Central memory CD8-positive, alpha-beta T cell (primary cell): ENCODE data around the gene MSANTD1.

Experiments
- ATAC-seq: fragments of 150-1000 bp; cut with Tn5 transposase; replicated peaks from 2 replicates; pipeline ENCODE4 v1.10.0; 2022; ENCODE audit warnings: mild to moderate bottlenecking, moderate FRiP score, moderate number of reproducible peaks; ENCODE audit not compliant: poor library complexity, severe bottlenecking; ENCODE audit errors: extremely low read depth
- DNase-seq, 2 donors: peaks; one replicate each; pipeline ENCODE4 v3.0.0; 2021; ENCODE audit warnings: low spot score in 2 of 2
- H3K27ac Mint-ChIP-seq: one replicate; pipeline ENCODE4 v1.8.0; 2022; ENCODE audit warnings: low read depth, mild to moderate bottlenecking, moderate library complexity, mixed read lengths
- H3K27me3 Mint-ChIP-seq: one replicate; pipeline ENCODE4 v1.8.0; 2022; ENCODE audit warnings: mixed read lengths
- H3K36me3 Mint-ChIP-seq: one replicate; pipeline ENCODE4 v1.8.0; 2022; ENCODE audit warnings: mild to moderate bottlenecking, moderate library complexity, mixed read lengths; ENCODE audit not compliant: insufficient read depth
- H3K4me1 Mint-ChIP-seq: one replicate; pipeline ENCODE4 v1.8.0; 2022; ENCODE audit warnings: mixed read lengths
- H3K4me3 Mint-ChIP-seq: one replicate; pipeline ENCODE4 v1.8.0; 2022; ENCODE audit warnings: mild to moderate bottlenecking, moderate library complexity, mixed read lengths
- H3K9me3 Mint-ChIP-seq: one replicate; pipeline ENCODE4 v1.8.0; 2022; ENCODE audit warnings: mixed read lengths

Gene MSANTD1

GRCh38 chr4:3229964-3230363 lies 19.0 kb upstream of the MSANTD1 start:
- DNase-seq = no peak
- H3K27ac Mint-ChIP-seq = no peak overlapping the region
- ATAC-seq = no peak
- peaks cover 33% of the 10 kb centered on the region for H3K36me3 Mint-ChIP-seq
- H3K9me3 Mint-ChIP-seq = no peaks in the 10 kb centered on the region
- H3K4me1 Mint-ChIP-seq = peaks cover 6% of the 10 kb centered on the region
- no peaks in the 10 kb centered on the region for H3K27me3 Mint-ChIP-seq
- no peak overlapping the region for H3K4me3 Mint-ChIP-seq

GRCh38 chr4:3231471-3231870 lies 17.5 kb upstream of the MSANTD1 start:
- Mint-ChIP-seq H3K9me3 (no peaks in the 10 kb centered on the region), H3K36me3 (peaks cover 30% of the 10 kb centered on the region), H3K4me1 (peaks cover 6% of the 10 kb centered on the region), H3K27ac (no peak overlapping the region), H3K27me3 (no peaks in the 10 kb centered on the region), H3K4me3 (no peak overlapping the region)
- DNase-seq (no peak), ATAC-seq (no peak)

GRCh38 chr4:3232001-3232400 lies 17.0 kb upstream of the MSANTD1 start:
- Mint-ChIP-seq H3K27me3 (no peaks in the 10 kb centered on the region), H3K4me1 (peaks cover 6% of the 10 kb centered on the region), H3K4me3 (no peak overlapping the region), H3K9me3 (no peaks in the 10 kb centered on the region), H3K36me3 (peaks cover 28% of the 10 kb centered on the region), H3K27ac (no peak overlapping the region)
- DNase-seq (no peak), ATAC-seq (no peak)

- peaks cover 33% of the 10 kb centered on the region for H3K36me3 Mint-ChIP-seq
- no peaks in the 10 kb centered on the region for H3K9me3 Mint-ChIP-seq
- no peaks in the 10 kb centered on the region for H3K27me3 Mint-ChIP-seq
- H3K4me1 Mint-ChIP-seq = peaks cover 6% of the 10 kb centered on the region
- no peak for ATAC-seq
- no peak for DNase-seq
- H3K4me3 Mint-ChIP-seq = no peak overlapping the region
- no peak overlapping the region for H3K27ac Mint-ChIP-seq
Observed at GRCh38 chr4:3232871-3233271, 16.1 kb upstream of the MSANTD1 start.

- no peak for ATAC-seq
- DNase-seq = no peak
- H3K27me3 Mint-ChIP-seq = no peaks in the 10 kb centered on the region
- H3K27ac Mint-ChIP-seq = no peak overlapping the region
- no peak overlapping the region for H3K4me3 Mint-ChIP-seq
- H3K9me3 Mint-ChIP-seq = no peaks in the 10 kb centered on the region
- peaks cover 6% of the 10 kb centered on the region for H3K4me1 Mint-ChIP-seq
- H3K36me3 Mint-ChIP-seq = peaks cover 34% of the 10 kb centered on the region
Observed at GRCh38 chr4:3233391-3234071, 15.4 kb upstream of the MSANTD1 start.

GRCh38 chr4:3234171-3235029 lies 14.6 kb upstream of the MSANTD1 start:
- Mint-ChIP-seq H3K36me3 (peaks cover 32% of the 10 kb centered on the region), H3K4me3 (no peak overlapping the region), H3K27ac (no peak overlapping the region), H3K9me3 (no peaks in the 10 kb centered on the region), H3K27me3 (no peaks in the 10 kb centered on the region), H3K4me1 (peaks cover 6% of the 10 kb centered on the region)
- DNase-seq (no peak), ATAC-seq (no peak)

- DNase-seq = no peak
- Mint-ChIP-seq H3K9me3 (no peaks in the 10 kb centered on the region), H3K27me3 (no peaks in the 10 kb centered on the region), H3K4me1 (peaks cover 6% of the 10 kb centered on the region), H3K27ac (no peak overlapping the region), H3K4me3 (no peak overlapping the region), H3K36me3 (peaks cover 30% of the 10 kb centered on the region)
- ATAC-seq = no peak
Observed at GRCh38 chr4:3235030-3235345, 14.0 kb upstream of the MSANTD1 start.

GRCh38 chr4:3235581-3235980 lies 13.4 kb upstream of the MSANTD1 start:
- H3K36me3 Mint-ChIP-seq = peaks cover 24% of the 10 kb centered on the region
- H3K27ac Mint-ChIP-seq = peak overlapping the region; percentile 46
- ATAC-seq (no peak), DNase-seq (no peak)
- H3K27me3 Mint-ChIP-seq = no peaks in the 10 kb centered on the region
- no peaks in the 10 kb centered on the region for H3K9me3 Mint-ChIP-seq
- peaks cover 6% of the 10 kb centered on the region for H3K4me1 Mint-ChIP-seq
- no peak overlapping the region for H3K4me3 Mint-ChIP-seq

GRCh38 chr4:3236326-3236878 lies 12.6 kb upstream of the MSANTD1 start:
- H3K9me3 Mint-ChIP-seq = no peaks in the 10 kb centered on the region
- H3K4me3 Mint-ChIP-seq = no peak overlapping the region
- peaks cover 6% of the 10 kb centered on the region for H3K4me1 Mint-ChIP-seq
- ATAC-seq (no peak), DNase-seq (no peak)
- no peaks in the 10 kb centered on the region for H3K27me3 Mint-ChIP-seq
- peaks cover 25% of the 10 kb centered on the region for H3K36me3 Mint-ChIP-seq
- H3K27ac Mint-ChIP-seq = no peak overlapping the region

GRCh38 chr4:3237266-3237665 lies 11.7 kb upstream of the MSANTD1 start:
- ATAC-seq (no peak), DNase-seq (no peak)
- H3K27me3 Mint-ChIP-seq = no peaks in the 10 kb centered on the region
- no peaks in the 10 kb centered on the region for H3K9me3 Mint-ChIP-seq
- H3K4me1 Mint-ChIP-seq = peaks cover 6% of the 10 kb centered on the region
- H3K36me3 Mint-ChIP-seq = peaks cover 20% of the 10 kb centered on the region
- no peak overlapping the region for H3K4me3 Mint-ChIP-seq
- H3K27ac Mint-ChIP-seq = no peak overlapping the region

GRCh38 chr4:3237712-3238560 lies 11.0 kb upstream of the MSANTD1 start:
- Mint-ChIP-seq H3K36me3 (peaks cover 23% of the 10 kb centered on the region), H3K27ac (no peak overlapping the region), H3K4me1 (peaks cover 13% of the 10 kb centered on the region), H3K27me3 (no peaks in the 10 kb centered on the region), H3K9me3 (no peaks in the 10 kb centered on the region), H3K4me3 (no peak overlapping the region)
- ATAC-seq = no peak
- no peak for DNase-seq

- Mint-ChIP-seq H3K9me3 (no peaks in the 10 kb centered on the region), H3K27ac (no peak overlapping the region), H3K4me1 (peaks cover 17% of the 10 kb centered on the region), H3K36me3 (peaks cover 24% of the 10 kb centered on the region), H3K27me3 (no peaks in the 10 kb centered on the region), H3K4me3 (no peak overlapping the region)
- DNase-seq (no peak), ATAC-seq (no peak)
Observed at GRCh38 chr4:3238721-3239120, 10.2 kb upstream of the MSANTD1 start.
